Measurements from ENCODE around the gene PTPRN. TPM values are rescaled to one million over a fixed set of nuclear protein-coding genes. Genes with fewer than 3 reads are reported as not detected.

Gene PTPRN
- total and polyA plus RNA-seq, 2 donors (not counting 3 experiments of a cell fraction or from before 2014, with no cell fraction given) = not detected

DNA sequence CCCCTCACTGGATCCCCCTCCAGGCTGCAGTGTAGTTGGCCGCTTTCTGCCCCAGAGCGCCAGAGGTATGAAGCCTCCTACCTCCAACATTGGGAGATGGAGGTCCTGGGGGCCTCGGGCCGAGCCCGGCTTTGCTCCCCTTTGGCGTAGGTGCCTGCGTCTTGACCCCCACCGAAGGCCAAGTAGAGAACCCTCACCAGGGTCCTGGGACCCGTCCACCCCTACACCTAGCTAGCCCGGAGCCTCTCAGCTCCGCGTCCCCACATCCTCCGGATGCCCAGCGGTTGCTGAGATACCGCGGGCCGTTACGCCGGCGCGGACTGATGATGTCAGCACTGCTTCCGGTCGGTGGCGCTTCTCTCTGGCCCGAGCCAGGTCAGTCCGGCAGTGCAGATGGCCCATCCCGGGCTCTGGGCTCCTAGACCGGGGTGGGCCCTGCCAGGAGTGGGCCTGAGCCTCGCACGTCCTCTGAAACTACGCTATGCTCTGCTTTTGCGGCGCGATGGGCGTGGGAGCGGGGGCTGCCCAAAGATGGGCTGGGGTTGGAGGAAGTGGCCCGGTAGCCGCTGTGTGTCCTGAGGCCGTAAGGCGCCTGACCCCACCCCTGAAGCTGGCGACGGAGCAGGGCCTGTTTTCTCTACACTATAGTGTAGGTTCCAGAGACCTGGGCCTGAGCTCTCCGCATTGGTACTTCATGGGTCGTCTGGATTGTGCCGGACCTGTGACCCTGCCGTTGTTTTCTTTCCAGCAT lies 63.9 kb downstream of the PTPRN start, which contains the start of the genes GLB1L and STK16:
Gene GLB1L (minus strand): TSS at position 297 of the 751 bp plus-strand sequence. CDS start 1,871 bp downstream, outside the sequence.
Gene STK16 (plus strand): TSS at position 332 of the 751 bp plus-strand sequence. CDS start 521 bp downstream, outside the sequence.
- Histone ChIP-seq H3K9me1 (replicated peaks; ENCODE audit: control insufficient read depth, extremely low read depth, insufficient read depth, low read length) (no peaks in the 10 kb centered on the region), H3K36me3 (ENCODE audit: control insufficient read depth in 2 of 2, extremely low read depth in 1 of 2, insufficient read depth in 2 of 2, low read length in 2 of 2) (peaks cover 2% of the 10 kb centered on the region in 2 experiments), H2AFZ (ENCODE audit: low read depth, low read length) (peak within 1 kb of the TSS; percentile 95), H3K9me3 (replicated peaks; ENCODE audit: control insufficient read depth, insufficient read depth, low read length) (no peaks in the 10 kb centered on the region), H3K9ac (replicated peaks; ENCODE audit: extremely low read depth, insufficient read depth, low read length) (peak within 1 kb of the TSS; percentile 97), H3K4me2 (ENCODE audit: insufficient read depth, low read length) (peak within 1 kb of the TSS; percentile 86), H3K79me2 (ENCODE audit: control insufficient read depth, insufficient read depth, low read length) (peaks cover 15% of the 10 kb centered on the region), H3K27ac (ENCODE audit: insufficient read depth, low read depth, low read length) (peak within 1 kb of the TSS; percentile 92), H3K4me3 (replicated peaks in 1 of 3; ENCODE audit: insufficient read depth in 1 of 3, low read depth in 1 of 3, low read length in 3 of 3) (peak within 1 kb of the TSS; percentile 67 to 80 (median 67)), H3K27me3 (ENCODE audit: control insufficient read depth in 2 of 2, insufficient read depth in 2 of 2, low read length in 2 of 2) (no peaks in the 10 kb centered on the region), H3K4me1 (ENCODE audit: control insufficient read depth, extremely low read depth, insufficient read depth, low read length) (peaks cover 28% of the 10 kb centered on the region), H4K20me1 (replicated peaks; ENCODE audit: control insufficient read depth, extremely low read depth, insufficient read depth, low read length) (no peaks in the 10 kb centered on the region)
- DNase-seq (ENCODE audit: low read depth, low spot score) (peak; percentile 91), FAIRE-seq (peak; percentile 82)
- ChIA-PET POLR2A (interaction anchor here (0.6 to 1.5 kb wide), 6 partner anchors 9 to 351 kb away, joined by 3 to 6 read pairs (median 4); partner anchors contain the start of genes ANKZF1, ATG9A, DNAJB2 and TUBA4A), CTCF (interaction anchor here (0.6 to 2.1 kb wide), 11 partner anchors 9 to 265 kb away, joined by 3 to 12 read pairs (median 3); partner anchors contain the start of genes ABCB6, ANKZF1, ATG9A and DNAJB2)
- dilution Hi-C loops (cut with MboI; ENCODE audit: extremely low pct_ligation_motif_present, low sequenced_read_pairs) (no loop called here), intact Hi-C loops (cut with micrococcal nuclease) (loop anchor here (1.0 to 2.0 kb wide), 7 partner anchors 16 to 85 kb away; partner anchors contain the start of genes ABCB6, ANKZF1, ATG9A and DNAJB2)
- peak; percentile 93 for TF ChIP-seq POLR2A (IDR thresholded peaks at IDR 0.05; ENCODE audit: low read depth, low read length)
- TF ChIP-seq POLR2AphosphoS5 (IDR thresholded peaks at IDR 0.05; ENCODE audit: insufficient read depth, low read depth, low read length) = peak; percentile 97
- TF ChIP-seq MAX (IDR thresholded peaks at IDR 0.05; ENCODE audit: insufficient read depth, insufficient read length) = no peak
- no peak for TF ChIP-seq EZH2 (IDR thresholded peaks at IDR 0.05; ENCODE audit: borderline replicate concordance, low read depth, low read length, severe bottlenecking)
- no peak for TF ChIP-seq JUN (IDR thresholded peaks at IDR 0.05; ENCODE audit: borderline replicate concordance, insufficient read depth, insufficient read length, low read depth)
- TF ChIP-seq MYC (IDR thresholded peaks at IDR 0.05; ENCODE audit: low read depth, low read length) = no peak
- TSS peak; percentile 78 for BruUV-seq (replicated peaks)

All from endothelial cell of umbilical vein (primary cell).